NCI-H2171 (cell line): ENCODE data around the gene PRRG2.

Experiments
- DNase-seq: peaks from one replicate; lab custom pipeline; 2025; lab: John Stamatoyannopoulos, UW

Gene PRRG2

DNA sequence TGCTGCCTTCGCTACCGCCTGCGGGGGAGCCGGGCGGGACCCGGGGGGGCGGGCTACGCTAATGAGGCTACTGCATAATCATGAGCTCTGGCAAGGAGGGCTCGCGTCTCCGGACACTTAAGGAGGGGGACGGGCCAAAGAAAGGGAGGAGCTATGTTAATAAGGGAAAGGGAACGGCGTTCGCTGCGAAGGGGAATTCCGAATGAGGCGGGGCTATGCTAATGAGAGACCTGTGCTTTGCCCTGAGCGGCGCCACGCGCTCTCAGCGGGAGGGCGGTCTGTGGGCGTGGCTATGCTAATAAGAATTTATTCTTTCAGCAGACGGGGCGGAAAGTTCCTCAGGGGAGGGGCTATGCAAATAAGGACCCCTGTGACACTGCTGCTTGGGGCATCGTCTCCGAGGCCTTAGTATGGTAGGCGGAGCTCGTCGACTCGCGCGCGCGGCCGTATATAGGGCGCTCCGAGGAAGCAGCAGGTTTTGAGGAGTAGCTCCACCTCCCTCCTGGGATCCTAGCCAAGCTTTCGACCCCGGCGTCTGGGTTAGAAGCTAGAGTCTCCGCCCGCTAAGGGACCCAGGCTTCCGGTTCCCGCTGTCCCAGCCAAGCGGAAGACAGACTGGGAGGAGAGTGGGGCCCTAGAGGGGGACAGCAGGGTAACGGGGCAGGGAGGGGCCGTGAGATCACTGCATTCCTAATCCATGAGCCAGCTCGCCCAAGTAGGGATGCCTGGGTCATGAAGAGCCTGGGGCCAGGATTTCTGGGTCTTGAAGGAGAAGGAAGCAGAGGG, 59.2 kb downstream of the PRRG2 start, which contains the start of gene RRAS:
Gene RRAS, minus strand, starts transcription at position 31 of the 786 bp plus-strand sequence. CDS start 45 bp downstream, outside the sequence.
- peak; percentile 99 for DNase-seq
